Stomach (tissue), 9 donors: Measurements from ENCODE around the gene ADAM11. TPM values are rescaled to one million over a fixed set of nuclear protein-coding genes. Genes with fewer than 3 reads are reported as not detected.
"Not testable (repeated sequence)": the region's sequence is repeated elsewhere in the genome, so short reads cannot be mapped to it uniquely, and the experiment has no call there.

Experiments used
- DNase-seq, 2 donors: peaks; one replicate each; pipeline versions ENCODE4 v3.0.0 to v3.0.0-alpha.2; 2013 to 2019
- H3K27ac ChIP-seq, 5 donors: fragments of 200-600 bp in 4 of 5; sonication (generic) in 4 of 5; one replicate each; pipeline ENCODE4 v1.5.1; 2013 to 2019; ENCODE audit warnings: mild to moderate bottlenecking in 1 of 5, moderate library complexity in 1 of 5
- H3K27me3 ChIP-seq, 3 donors: fragments of 200-600 bp; sonication (generic); one replicate each; pipeline ENCODE4 v1.5.1; 2017 to 2019; ENCODE audit warnings: mixed run types in 1 of 3
- H3K36me3 ChIP-seq, 4 donors: fragments of 200-600 bp; sonication (generic); 1 replicate in 3 of 4; 2 replicates in 1 of 4; pipeline ENCODE4 v1.5.1; 2016 to 2019
- H3K4me1 ChIP-seq, 4 donors: fragments of 200-600 bp; sonication (generic); one replicate each; pipeline ENCODE4 v1.5.1; 2016 to 2019
- H3K4me3 ChIP-seq, 4 donors: fragments of 200-600 bp; sonication (generic) in 3 of 4; one replicate each; pipeline ENCODE4 v1.5.1; 2016 to 2019; ENCODE audit warnings: mild to moderate bottlenecking in 1 of 4
- H3K9me3 ChIP-seq, 4 donors: fragments of 200-600 bp; sonication (generic); one replicate each; pipeline ENCODE4 v1.5.1; 2016 to 2019
- CTCF ChIP-seq, 7 experiments: fragments of 450-650 bp in 4 of 7; fragments of 200-600 bp in 3 of 7; sonication (generic) in 3 of 7; IDR thresholded peaks; one replicate each; pipeline ENCODE4 v1.5.1; 2016 to 2019; ENCODE audit warnings: antibody characterized with exemption in 7 of 7, control low read depth in 2 of 7, mild to moderate bottlenecking in 1 of 7
- EP300 ChIP-seq: sonication (generic); formaldehyde crosslinking; IDR thresholded peaks from one replicate; pipeline ENCODE4 v1.6.1; 2017; ENCODE audit warnings: antibody characterized with exemption
- POLR2A ChIP-seq, 4 donors: fragments of 450-650 bp; IDR thresholded peaks; one replicate each; pipeline ENCODE4 v1.6.1; 2016; ENCODE audit warnings: antibody characterized with exemption in 4 of 4, control low read depth in 2 of 4, mild to moderate bottlenecking in 1 of 4, moderate library complexity in 1 of 4
- POLR2AphosphoS5 ChIP-seq, 3 donors: sonication (generic); formaldehyde crosslinking; IDR thresholded peaks; one replicate each; pipeline ENCODE4 v1.6.1; 2016; ENCODE audit warnings: antibody characterized with exemption in 3 of 3
- WGBS, 5 donors: extraction: QIAGEN DNeasy Blood & Tissue Kit in 3 of 5; methylation state at CpG; one replicate each; pipeline versions ENCODE4 v1.1.5 to v1.1.7; 2013 to 2018; 5-methylcytosine and 5-hydroxymethylcytosine counted together
- intact Hi-C: fragments of 100-400 bp; cut with DNase I; formaldehyde crosslinking; loops from one replicate; pipeline ENCODE4 v1.15.1; 2023; ENCODE audit warnings: low total_unique reads
- polyA plus RNA-seq, 3 donors: library from polyadenylated mRNA; stranded (reverse); fragments of 200-250 nt; gene quantifications; one replicate each; pipeline ENCODE4 v1.2.3, GENCODE V29; 2013
- total RNA-seq, 5 donors: library from RNA; depleted of rRNA; stranded (reverse); fragments of >200 nt; gene quantifications; one replicate each; pipeline versions ENCODE4 v1.1.0 to v1.2.3, GENCODE V29; 2014 to 2016
- donor health status: healthy with polysubstance abuse.
- donor health status: Bipolar disorder and iron deficiency.
- donor health status: healthy.

ADAM11 gene
- total and polyA plus RNA-seq, 8 donors = 0.19 to 57.6 (median 0.73) TPM; not detected in 3

DNA sequence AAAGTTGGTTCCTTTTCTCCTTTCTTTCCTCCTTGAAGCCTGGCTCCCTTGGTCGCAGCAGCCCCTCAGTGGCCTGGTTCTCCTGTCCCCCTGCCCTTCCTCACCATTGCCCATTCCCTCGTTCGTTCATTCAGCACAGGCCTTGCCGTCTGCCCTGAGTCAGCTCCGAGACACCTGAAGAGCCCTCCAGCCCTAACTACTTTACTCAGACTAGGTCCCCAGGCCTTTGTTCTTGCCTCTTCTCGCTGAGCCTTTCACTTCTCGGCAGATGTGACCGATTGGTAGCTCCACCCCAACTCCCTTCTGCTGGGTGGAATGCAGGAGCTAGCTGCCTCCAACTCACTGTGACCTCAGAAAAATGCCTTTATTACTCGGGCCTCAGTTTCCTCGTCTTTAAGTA is 7.0 kb upstream of the ADAM11 start:
- intact Hi-C loops = no loop called here
- WGBS, 5 donors = 89 to 94% (median 92%) methylated on average over 10 of the region's 10 CpGs

GRCh38 chr17:44752953-44753861 is 5.6 kb upstream of the ADAM11 start:
- DNase-seq = peak in 1 of 2 donors; percentile 2
- intact Hi-C loops = no loop called here

More for the DNA sequence above, 7.0 kb upstream of the ADAM11 start:
- peaks cover 0 to 6% (median 0%) of the 10 kb centered on the region in 4 donors for H3K4me1 ChIP-seq
- H3K36me3 ChIP-seq = peaks cover 8 to 53% (median 31%) of the 10 kb centered on the region in 4 donors
- H3K27me3 ChIP-seq = peaks cover 0 to under 1% (median 0%) of the 10 kb centered on the region in 3 donors
- TF ChIP-seq POLR2AphosphoS5 (IDR thresholded peaks at IDR 0.05) (no peak), EP300 (no peak), CTCF (IDR thresholded peaks at IDR 0.05) (no peak), POLR2A (IDR thresholded peaks at IDR 0.05) (no peak)
- H3K9me3 ChIP-seq = no peaks in the 10 kb centered on the region
- no peak for DNase-seq
- no peak overlapping the region for H3K4me3 ChIP-seq
- H3K27ac ChIP-seq = no peak overlapping the region

DNA sequence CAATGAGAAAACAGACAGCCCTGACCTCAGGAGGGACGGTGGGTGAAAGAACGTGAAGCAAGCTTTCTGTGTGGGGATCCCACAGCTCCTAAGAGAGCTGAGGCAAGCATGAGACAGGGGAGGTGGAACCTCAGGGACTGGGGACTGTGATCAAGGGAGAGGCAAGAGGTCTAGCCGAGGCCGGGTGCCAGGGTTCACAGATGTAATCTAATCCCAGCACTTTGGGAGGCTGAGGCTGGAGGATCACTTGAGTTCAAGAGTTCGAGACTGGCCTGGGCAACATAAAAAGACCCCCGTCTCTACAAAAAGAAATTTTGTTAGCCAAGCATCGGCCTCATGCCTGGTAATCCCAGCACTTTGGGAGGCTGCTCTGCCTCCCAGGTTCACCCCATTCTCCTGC is 4.5 kb upstream of the ADAM11 start:
- TF ChIP-seq POLR2AphosphoS5 (IDR thresholded peaks at IDR 0.05) (no peak), EP300 (no peak), POLR2A (IDR thresholded peaks at IDR 0.05) (no peak), CTCF (IDR thresholded peaks at IDR 0.05) (no peak)
- intact Hi-C loops = no loop called here
- H3K27ac ChIP-seq = no peak overlapping the region
- H3K9me3 ChIP-seq = no peaks in the 10 kb centered on the region
- WGBS, 5 donors = 67 to 80% (median 75%) methylated on average over 7 of the region's 7 CpGs
- peaks cover 0 to 25% (median 17%) of the 10 kb centered on the region in 3 donors for H3K27me3 ChIP-seq
- H3K4me1 ChIP-seq = peaks cover 9 to 11% (median 10%) of the 10 kb centered on the region in 4 donors
- H3K4me3 ChIP-seq = no peak overlapping the region
- DNase-seq = no peak
- H3K36me3 ChIP-seq = peaks cover 0 to 28% (median 9%) of the 10 kb centered on the region in 4 donors

More at GRCh38 chr17:44752953-44753861, 5.6 kb upstream of the ADAM11 start:
- Histone ChIP-seq H3K27ac (no peak overlapping the region), H3K4me3 (no peak overlapping the region), H3K4me1 (peaks cover 0 to 6% (median under 1%) of the 10 kb centered on the region in 4 donors), H3K9me3 (no peaks in the 10 kb centered on the region), H3K27me3 (peaks cover 0 to 14% (median 6%) of the 10 kb centered on the region in 3 donors), H3K36me3 (peaks cover 7 to 39% (median 19%) of the 10 kb centered on the region in 4 donors)
- 80 to 92% (median 85%) methylated on average over 14 to 17 of the region's 17 CpGs for WGBS, 5 donors
- TF ChIP-seq POLR2A (IDR thresholded peaks at IDR 0.05) = no peak

GRCh38 chr17:44755180-44755579 is 3.6 kb upstream of the ADAM11 start:
- H3K9me3 ChIP-seq, intact Hi-C loops, H3K4me3 ChIP-seq, DNase-seq, H3K27ac ChIP-seq: not testable (repeated sequence)
- Histone ChIP-seq H3K27me3 (peaks cover 0 to 34% (median 26%) of the 10 kb centered on the region in 3 donors), H3K36me3 (peaks cover 0 to 19% (median 5%) of the 10 kb centered on the region in 4 donors), H3K4me1 (peaks cover 13 to 17% (median 14%) of the 10 kb centered on the region in 4 donors)
- WGBS, 5 donors = 84 to 96% (median 92%) methylated on average over 5 of the region's 5 CpGs

DNA sequence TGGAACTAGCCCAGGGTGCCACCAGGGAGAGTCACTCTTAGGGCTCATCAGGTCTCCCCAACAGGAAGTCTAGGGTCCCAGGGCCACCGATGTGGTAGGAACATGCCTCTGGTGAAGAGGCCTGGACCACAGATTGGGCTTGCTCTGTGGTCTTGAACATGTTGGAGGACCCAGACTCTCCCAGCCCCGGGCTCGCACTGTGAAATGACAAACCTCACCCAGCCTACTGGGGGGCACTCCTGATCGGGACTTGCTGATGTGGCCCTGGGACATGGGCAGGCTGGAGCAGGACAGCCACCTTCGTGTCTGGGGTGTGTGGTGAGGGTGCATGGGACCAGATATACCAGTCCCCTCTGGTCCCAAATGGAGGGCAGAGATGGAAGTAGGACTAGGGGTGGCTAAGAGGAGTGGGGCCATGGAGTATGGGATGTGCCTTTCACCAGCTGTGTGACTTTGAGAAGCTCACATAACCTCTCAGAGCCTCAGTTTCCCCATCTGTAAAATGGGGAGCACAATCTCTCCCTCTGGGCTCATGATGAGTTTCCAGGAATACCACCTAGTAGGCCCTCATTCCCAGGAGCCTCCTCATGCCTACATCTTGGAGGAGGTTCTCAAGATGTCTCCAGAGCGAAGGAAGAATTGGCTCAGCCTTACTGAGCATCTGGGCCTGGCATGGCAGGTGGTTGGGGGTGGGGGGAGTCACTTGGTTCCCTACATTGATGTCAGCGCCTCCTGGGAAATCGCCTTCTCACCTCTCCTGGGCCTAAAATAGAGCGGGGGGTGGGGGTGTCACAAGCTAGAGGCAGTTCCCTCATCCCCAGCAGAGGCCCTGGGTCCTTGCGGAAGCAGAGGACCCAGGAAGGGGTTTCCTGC is 1.5 kb upstream of the ADAM11 start:
- Histone ChIP-seq H3K36me3 (no peaks in the 10 kb centered on the region), H3K9me3 (no peaks in the 10 kb centered on the region), H3K27ac (no peak overlapping the region), H3K4me3 (no peak overlapping the region), H3K4me1 (peaks cover 13 to 17% (median 14%) of the 10 kb centered on the region in 4 donors), H3K27me3 (peaks cover 0 to 55% (median 38%) of the 10 kb centered on the region in 3 donors)
- intact Hi-C loops = no loop called here
- DNase-seq = no peak
- whole genome bisulfite sequencing, 5 donors = 65 to 88% (median 82%) methylated on average over 7 to 10 of the region's 10 CpGs
- TF ChIP-seq POLR2A (IDR thresholded peaks at IDR 0.05) (no peak), CTCF (IDR thresholded peaks at IDR 0.05) (no peak), POLR2AphosphoS5 (IDR thresholded peaks at IDR 0.05) (no peak)
